Suprapubic skin (tissue), 4 donors: Measurements from ENCODE around the gene RNF150. TPM values are rescaled to one million over a fixed set of nuclear protein-coding genes. Genes with fewer than 3 reads are reported as not detected.

Experiments used
- DNase-seq, 2 donors: peaks; one replicate each; pipeline ENCODE4 v3.0.0-alpha.2; 2019; ENCODE audit warnings: low spot score in 2 of 2
- H3K27ac ChIP-seq: fragments of 200-600 bp; sonication (generic); one replicate; pipeline ENCODE4 v1.5.1; 2019
- H3K27me3 ChIP-seq: fragments of 200-600 bp; sonication (generic); one replicate; pipeline ENCODE4 v1.5.1; 2019
- H3K36me3 ChIP-seq: fragments of 200-600 bp; sonication (generic); one replicate; pipeline ENCODE4 v1.5.1; 2019
- H3K4me1 ChIP-seq: fragments of 200-600 bp; sonication (generic); one replicate; pipeline ENCODE4 v1.5.1; 2019
- H3K4me3 ChIP-seq: fragments of 200-600 bp; sonication (generic); one replicate; pipeline ENCODE4 v1.5.1; 2019; ENCODE audit warnings: mild to moderate bottlenecking
- H3K9me3 ChIP-seq: fragments of 200-600 bp; sonication (generic); one replicate; pipeline ENCODE4 v1.5.1; 2019
- EP300 ChIP-seq: sonication (generic); formaldehyde crosslinking; IDR thresholded peaks from one replicate; pipeline ENCODE4 v1.6.1; 2017; ENCODE audit warnings: antibody characterized with exemption
- POLR2A ChIP-seq, 2 donors: fragments of 450-650 bp; IDR thresholded peaks; one replicate each; pipeline ENCODE4 v1.6.1; 2017; ENCODE audit warnings: antibody characterized with exemption in 2 of 2, mild to moderate bottlenecking in 2 of 2, moderate library complexity in 2 of 2
- POLR2AphosphoS5 ChIP-seq, 3 donors: sonication (generic); formaldehyde crosslinking; IDR thresholded peaks; one replicate each; pipeline ENCODE4 v1.6.1; 2017; ENCODE audit warnings: antibody characterized with exemption in 3 of 3
- WGBS: methylation state at CpG from one replicate; pipeline ENCODE4 v1.1.5; 2018; 5-methylcytosine and 5-hydroxymethylcytosine counted together
- total RNA-seq, 4 donors: library from RNA; depleted of rRNA; stranded (reverse); fragments of >200 nt; gene quantifications; one replicate each; pipeline ENCODE4 v1.1.0, GENCODE V29; 2016
- TF ChIP-seq, protein P1 (sequence below), 2 donors: fragments of 200-600 bp in 1 of 2; fragments of 450-650 bp in 1 of 2; sonication (generic) in 1 of 2; IDR thresholded peaks; one replicate each; pipeline ENCODE4 v1.5.1; 2016 to 2019; ENCODE audit warnings: antibody characterized with exemption in 2 of 2, mild to moderate bottlenecking in 1 of 2, moderate library complexity in 1 of 2

RNF150 gene
- total RNA-seq, 4 donors from 2014 or later = 0.83 to 4.0 (median 2.6) TPM

DNA sequence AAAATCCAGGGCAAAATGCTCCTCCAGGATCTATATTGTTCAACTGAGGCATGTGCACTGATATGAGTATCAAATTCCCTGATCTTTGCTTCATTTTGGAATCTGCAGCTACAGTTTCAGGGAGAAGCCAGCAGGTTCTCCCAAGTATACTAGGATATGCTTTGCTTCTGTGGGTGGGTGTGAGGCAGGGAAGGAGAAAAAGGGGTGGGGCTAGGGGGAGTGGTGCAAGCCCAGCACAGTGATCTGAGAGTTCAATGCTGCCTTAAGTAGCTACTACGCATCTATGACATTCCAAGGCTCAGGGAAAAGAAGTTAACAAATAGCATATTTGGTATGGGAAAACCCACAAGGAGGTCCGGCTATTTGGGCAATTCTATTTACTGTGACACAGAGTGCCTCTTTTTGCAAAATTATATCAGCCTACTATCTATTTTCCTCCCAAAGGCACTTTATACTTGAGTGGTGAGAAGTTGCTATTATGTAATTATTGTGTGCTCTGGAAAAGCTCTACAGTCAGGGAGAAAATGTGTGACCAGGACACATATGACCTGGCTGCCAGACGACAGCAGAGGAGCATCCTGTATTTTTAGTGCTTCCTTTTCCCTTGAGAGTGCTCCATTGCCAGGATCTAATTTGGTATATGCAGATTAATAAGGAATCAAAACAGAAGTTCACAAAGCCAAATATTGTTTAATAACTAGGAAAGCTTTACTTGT, 162.0 kb downstream of the RNF150 start:
- H3K27ac ChIP-seq = no peak overlapping the region
- no peaks in the 10 kb centered on the region for H3K27me3 ChIP-seq
- WGBS = 66% methylated on average over 3 of the region's 3 CpGs
- no peaks in the 10 kb centered on the region for H3K36me3 ChIP-seq
- no peaks in the 10 kb centered on the region for H3K4me1 ChIP-seq
- TF ChIP-seq EP300 = no peak
- TF ChIP-seq POLR2AphosphoS5 (IDR thresholded peaks at IDR 0.05) = no peak
- TF ChIP-seq POLR2A (IDR thresholded peaks at IDR 0.05) = no peak
- TF ChIP-seq, protein P1, sequence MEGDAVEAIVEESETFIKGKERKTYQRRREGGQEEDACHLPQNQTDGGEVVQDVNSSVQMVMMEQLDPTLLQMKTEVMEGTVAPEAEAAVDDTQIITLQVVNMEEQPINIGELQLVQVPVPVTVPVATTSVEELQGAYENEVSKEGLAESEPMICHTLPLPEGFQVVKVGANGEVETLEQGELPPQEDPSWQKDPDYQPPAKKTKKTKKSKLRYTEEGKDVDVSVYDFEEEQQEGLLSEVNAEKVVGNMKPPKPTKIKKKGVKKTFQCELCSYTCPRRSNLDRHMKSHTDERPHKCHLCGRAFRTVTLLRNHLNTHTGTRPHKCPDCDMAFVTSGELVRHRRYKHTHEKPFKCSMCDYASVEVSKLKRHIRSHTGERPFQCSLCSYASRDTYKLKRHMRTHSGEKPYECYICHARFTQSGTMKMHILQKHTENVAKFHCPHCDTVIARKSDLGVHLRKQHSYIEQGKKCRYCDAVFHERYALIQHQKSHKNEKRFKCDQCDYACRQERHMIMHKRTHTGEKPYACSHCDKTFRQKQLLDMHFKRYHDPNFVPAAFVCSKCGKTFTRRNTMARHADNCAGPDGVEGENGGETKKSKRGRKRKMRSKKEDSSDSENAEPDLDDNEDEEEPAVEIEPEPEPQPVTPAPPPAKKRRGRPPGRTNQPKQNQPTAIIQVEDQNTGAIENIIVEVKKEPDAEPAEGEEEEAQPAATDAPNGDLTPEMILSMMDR (IDR thresholded peaks at IDR 0.05) = no peak
- no peak for DNase-seq
- no peaks in the 10 kb centered on the region for H3K9me3 ChIP-seq
- no peak overlapping the region for H3K4me3 ChIP-seq

DNA sequence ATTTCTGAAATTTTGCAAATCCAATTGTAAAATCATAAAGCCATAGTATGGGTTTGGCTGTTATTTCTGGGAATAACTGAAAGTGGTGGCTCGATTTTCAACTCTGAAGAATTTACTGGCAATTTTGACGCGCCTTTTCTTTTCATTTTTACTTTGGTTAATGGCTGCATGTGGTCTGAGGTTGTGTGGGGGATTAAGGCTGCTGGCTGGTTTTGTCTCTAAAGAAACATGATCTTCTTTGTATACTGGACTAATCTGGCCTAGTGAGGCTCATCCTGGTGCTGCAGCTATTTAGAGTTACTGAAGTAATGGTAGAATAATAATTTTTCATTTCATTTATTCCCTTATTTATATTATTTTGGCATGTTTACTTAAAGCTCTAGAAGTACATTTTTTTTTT, 164.0 kb downstream of the RNF150 start:
- no peaks in the 10 kb centered on the region for H3K27me3 ChIP-seq
- H3K27ac ChIP-seq = no peak overlapping the region
- no peaks in the 10 kb centered on the region for H3K4me1 ChIP-seq
- H3K9me3 ChIP-seq = no peaks in the 10 kb centered on the region
- H3K4me3 ChIP-seq = no peak overlapping the region
- TF ChIP-seq POLR2A (IDR thresholded peaks at IDR 0.05) (no peak), EP300 (no peak), POLR2AphosphoS5 (IDR thresholded peaks at IDR 0.05) (no peak)
- TF ChIP-seq, protein P1 (IDR thresholded peaks at IDR 0.05) = no peak
- no peak for DNase-seq
- no peaks in the 10 kb centered on the region for H3K36me3 ChIP-seq
- 91% methylated on average over 3 of the region's 3 CpGs for WGBS

DNA sequence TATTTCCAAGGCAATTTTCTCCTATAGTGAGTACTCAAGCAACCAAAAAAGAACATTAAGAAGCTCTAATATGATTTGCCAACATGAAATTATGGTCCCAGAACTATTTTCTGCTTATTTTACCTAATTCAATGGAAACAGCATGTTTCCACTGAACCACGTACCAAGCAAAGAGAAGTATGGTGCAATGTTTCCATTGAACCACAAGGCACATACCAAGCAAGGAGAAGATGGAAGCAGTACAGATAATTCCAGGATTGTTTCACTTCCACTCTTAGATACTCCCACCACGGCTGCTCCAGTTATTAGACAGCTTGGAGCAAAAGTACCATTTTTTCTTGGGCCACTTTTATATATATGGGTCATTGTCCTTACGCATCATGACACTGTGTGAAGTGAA, 164.9 kb downstream of the RNF150 start:
- no peaks in the 10 kb centered on the region for H3K27me3 ChIP-seq
- no peak overlapping the region for H3K27ac ChIP-seq
- H3K4me3 ChIP-seq = no peak overlapping the region
- DNase-seq = no peak
- WGBS = 60% methylated on average over 3 of the region's 3 CpGs
- H3K9me3 ChIP-seq = no peaks in the 10 kb centered on the region
- H3K36me3 ChIP-seq = no peaks in the 10 kb centered on the region
- no peaks in the 10 kb centered on the region for H3K4me1 ChIP-seq
- no peak for TF ChIP-seq POLR2A (IDR thresholded peaks at IDR 0.05)
- TF ChIP-seq, protein P1 (IDR thresholded peaks at IDR 0.05) = no peak

DNA sequence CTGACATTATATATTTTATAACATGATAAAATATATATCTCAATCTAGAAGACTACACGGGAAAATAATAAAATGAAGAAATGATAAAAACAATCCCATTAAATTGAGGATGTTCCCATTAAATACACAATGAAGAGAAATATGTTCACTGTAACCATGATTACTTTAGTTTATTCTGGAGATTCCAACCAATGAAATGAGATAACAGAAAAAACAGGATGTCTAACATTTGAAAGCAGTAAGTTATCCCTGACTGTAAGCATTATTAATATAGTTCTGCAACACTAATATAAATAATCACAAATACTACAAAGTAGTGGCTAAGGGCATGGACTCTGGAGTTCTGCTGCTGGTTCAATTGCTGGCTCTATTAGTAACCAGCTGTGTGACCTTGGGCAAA, 169.4 kb downstream of the RNF150 start:
- Histone ChIP-seq H3K4me3 (no peak overlapping the region), H3K9me3 (no peaks in the 10 kb centered on the region), H3K27ac (no peak overlapping the region), H3K27me3 (no peaks in the 10 kb centered on the region), H3K4me1 (no peaks in the 10 kb centered on the region), H3K36me3 (no peaks in the 10 kb centered on the region)
- WGBS = 95% methylated on average over 1 of the region's 1 CpG
- DNase-seq = no peak
- TF ChIP-seq, protein P1 (IDR thresholded peaks at IDR 0.05) = no peak
- TF ChIP-seq POLR2AphosphoS5 (IDR thresholded peaks at IDR 0.05) (no peak), POLR2A (IDR thresholded peaks at IDR 0.05) (no peak), EP300 (no peak)

DNA sequence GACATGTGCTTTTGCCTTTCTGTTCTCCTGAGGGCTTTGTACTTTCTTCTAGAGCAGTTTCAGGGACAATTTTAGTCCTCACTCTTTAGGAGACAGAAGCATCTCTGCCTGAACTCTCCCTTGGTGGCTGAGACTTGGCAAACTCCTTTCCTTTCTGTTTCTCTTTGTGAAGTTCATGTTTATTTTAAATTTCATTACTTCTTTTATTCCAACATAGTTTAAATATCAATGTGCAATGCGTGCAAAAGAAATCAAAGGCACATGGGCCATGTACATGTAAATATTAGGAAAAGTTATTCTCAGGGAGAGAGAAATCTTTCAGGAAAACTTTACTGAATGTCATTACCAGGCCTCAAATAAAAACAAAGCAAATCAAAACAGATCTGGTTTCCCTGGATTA, 177.6 kb downstream of the RNF150 start:
- Histone ChIP-seq H3K4me3 (no peak overlapping the region), H3K27me3 (no peaks in the 10 kb centered on the region), H3K36me3 (no peaks in the 10 kb centered on the region), H3K9me3 (no peaks in the 10 kb centered on the region), H3K4me1 (no peaks in the 10 kb centered on the region), H3K27ac (no peak overlapping the region)
- no peak for DNase-seq
- TF ChIP-seq EP300 (no peak), POLR2A (IDR thresholded peaks at IDR 0.05) (no peak), POLR2AphosphoS5 (IDR thresholded peaks at IDR 0.05) (no peak)
- TF ChIP-seq, protein P1 (IDR thresholded peaks at IDR 0.05) = no peak
- WGBS = 45% methylated on average over 1 of the region's 1 CpG
